Gastrocnemius medialis (tissue), 4 donors: ENCODE data around the gene SUGCT. TPM values are rescaled to one million over a fixed set of nuclear protein-coding genes. Genes with fewer than 3 reads are reported as not detected.

Experiments
- ATAC-seq, 2 donors: fragments of 150-250 bp; one replicate each; pipeline ENCODE4 v1.9.1; 2016
- DNase-seq, 2 donors: peaks; one replicate each; pipeline ENCODE4 v3.0.0-alpha.2; 2019
- H3K27ac ChIP-seq, 4 donors: fragments of 200-600 bp; sonication (generic); 1 replicate in 1 of 4; 2 replicates in 3 of 4; pipeline ENCODE4 v1.5.1; 2016 to 2018; ENCODE audit warnings: mild to moderate bottlenecking in 2 of 4, moderate library complexity in 1 of 4
- H3K27me3 ChIP-seq, 3 donors: fragments of 200-600 bp; sonication (generic) in 2 of 3; 1 replicate in 1 of 3; 2 replicates in 2 of 3; pipeline versions ENCODE4 v1.5.1 to v1.6.0; 2016 to 2019; ENCODE audit warnings: mild to moderate bottlenecking in 1 of 3, moderate library complexity in 1 of 3
- H3K36me3 ChIP-seq, 2 donors: fragments of 200-600 bp; sonication (generic) in 1 of 2; one replicate each; pipeline ENCODE4 v1.5.1; 2017 to 2018
- H3K4me1 ChIP-seq, 2 donors: fragments of 200-600 bp; sonication (generic) in 1 of 2; one replicate each; pipeline ENCODE4 v1.5.1; 2016 to 2017; ENCODE audit warnings: mild to moderate bottlenecking in 2 of 2
- H3K4me3 ChIP-seq, 4 donors: fragments of 200-600 bp; sonication (generic) in 3 of 4; 1 replicate in 1 of 4; 2 replicates in 3 of 4; pipeline ENCODE4 v1.5.1; 2016 to 2019; ENCODE audit warnings: mild to moderate bottlenecking in 2 of 4
- H3K9me3 ChIP-seq, 3 donors: fragments of 200-600 bp; sonication (generic) in 2 of 3; 1 replicate in 1 of 3; 2 replicates in 2 of 3; pipeline ENCODE4 v1.5.1; 2016 to 2019
- CTCF ChIP-seq, 5 experiments: fragments of 450-650 bp in 3 of 5; fragments of 200-600 bp in 2 of 5; sonication (generic) in 2 of 5; IDR thresholded peaks in 4 of 5; conservative IDR thresholded peaks in 1 of 5; 1 replicate in 4 of 5; 2 replicates in 1 of 5; pipeline ENCODE4 v1.5.1; 2016 to 2019; ENCODE audit warnings: antibody characterized with exemption in 5 of 5, mild to moderate bottlenecking in 3 of 5, moderate library complexity in 3 of 5
- POLR2A ChIP-seq, 2 donors: fragments of 450-650 bp; IDR thresholded peaks; one replicate each; pipeline ENCODE4 v1.6.1; 2017; ENCODE audit warnings: antibody characterized with exemption in 2 of 2, mild to moderate bottlenecking in 2 of 2, moderate library complexity in 2 of 2
- in situ Hi-C, 4 donors: fragments of 200-750 bp; cut with MboI; loops; one replicate each; pipeline versions ENCODE4 v1.15.0 to v1.8.0; 2017; ENCODE audit warnings: low sequenced_read_pairs in 4 of 4
- intact Hi-C: fragments of 100-400 bp; cut with DNase I; formaldehyde crosslinking; loops from one replicate; pipeline ENCODE4 v1.15.1; 2023; ENCODE audit warnings: low total_unique reads
- total RNA-seq, 4 donors: library from RNA; depleted of rRNA; stranded (reverse); fragments of >200 nt; gene quantifications; one replicate each; pipeline versions ENCODE4 v1.1.0 to v1.2.3, GENCODE V29; 2016

SUGCT gene
- total RNA-seq, 4 donors from 2014 or later: 2.3 to 3.5 (median 2.9) TPM

- DNase-seq (no peak), ATAC-seq (no peak)
- in situ Hi-C loops (no loop called here), intact Hi-C loops (no loop called here)
- Histone ChIP-seq H3K27ac (no peak overlapping the region), H3K27me3 (no peaks in the 10 kb centered on the region), H3K36me3 (no peaks in the 10 kb centered on the region), H3K4me1 (no peaks in the 10 kb centered on the region), H3K4me3 (no peak overlapping the region), H3K9me3 (no peaks in the 10 kb centered on the region)
- TF ChIP-seq CTCF (IDR thresholded peaks at IDR 0.05 in 4 of 5, conservative IDR thresholded peaks at IDR 0.05 in 1 of 5) (no peak), POLR2A (IDR thresholded peaks at IDR 0.05) (no peak)
Observed at GRCh38 chr7:40546616-40547501, 412.1 kb downstream of the SUGCT start.

GRCh38 chr7:40549372-40550039, 414.7 kb downstream of the SUGCT start:
- Histone ChIP-seq H3K9me3 (no peaks in the 10 kb centered on the region), H3K27me3 (no peaks in the 10 kb centered on the region), H3K36me3 (no peaks in the 10 kb centered on the region), H3K4me3 (no peak overlapping the region), H3K4me1 (no peaks in the 10 kb centered on the region), H3K27ac (no peak overlapping the region)
- no peak for TF ChIP-seq POLR2A (IDR thresholded peaks at IDR 0.05)
- TF ChIP-seq CTCF (IDR thresholded peaks at IDR 0.05 in 4 of 5, conservative IDR thresholded peaks at IDR 0.05 in 1 of 5): no peak
- no peak for ATAC-seq
- no peak for DNase-seq
- in situ Hi-C loops: no loop called here
- intact Hi-C loops: no loop called here

- Histone ChIP-seq H3K36me3 (no peaks in the 10 kb centered on the region), H3K27me3 (no peaks in the 10 kb centered on the region), H3K27ac (no peak overlapping the region), H3K4me3 (no peak overlapping the region), H3K4me1 (no peaks in the 10 kb centered on the region), H3K9me3 (no peaks in the 10 kb centered on the region)
- in situ Hi-C loops (no loop called here), intact Hi-C loops (no loop called here)
- DNase-seq: no peak
- TF ChIP-seq CTCF (IDR thresholded peaks at IDR 0.05 in 4 of 5, conservative IDR thresholded peaks at IDR 0.05 in 1 of 5) (no peak), POLR2A (IDR thresholded peaks at IDR 0.05) (no peak)
- ATAC-seq: no peak
Observed at GRCh38 chr7:40551685-40552576, 417.1 kb downstream of the SUGCT start.

DNA sequence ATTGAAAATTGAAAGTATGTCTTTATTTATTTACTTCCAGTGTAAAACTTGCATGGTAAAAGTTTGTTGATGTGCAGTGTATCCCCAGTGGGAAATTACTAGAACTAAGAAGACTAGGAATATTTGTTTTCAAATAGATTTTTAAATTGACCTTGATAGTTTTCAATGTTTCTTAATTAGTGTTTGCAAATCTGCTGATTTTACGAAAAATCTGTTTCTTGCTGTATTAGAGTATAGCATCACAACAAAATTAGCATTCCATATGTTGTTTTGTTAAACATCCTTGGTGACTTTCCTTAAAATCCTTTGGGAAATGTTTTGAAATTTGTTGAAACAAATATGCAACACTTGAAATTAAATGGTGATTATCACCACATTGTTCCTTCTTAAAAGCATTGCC, 425.9 kb downstream of the SUGCT start:
- ATAC-seq (no peak), DNase-seq (no peak)
- intact Hi-C loops: no loop called here
- Histone ChIP-seq H3K9me3 (no peaks in the 10 kb centered on the region), H3K27me3 (no peaks in the 10 kb centered on the region), H3K27ac (no peak overlapping the region), H3K4me1 (no peaks in the 10 kb centered on the region), H3K36me3 (no peaks in the 10 kb centered on the region), H3K4me3 (no peak overlapping the region)
- TF ChIP-seq CTCF (IDR thresholded peaks at IDR 0.05 in 4 of 5, conservative IDR thresholded peaks at IDR 0.05 in 1 of 5): no peak
- TF ChIP-seq POLR2A (IDR thresholded peaks at IDR 0.05): no peak
- in situ Hi-C loops: no loop called here
